SK-N-SH (cell line): ENCODE data around the gene ZNF628.

Experiments
- CTCF ChIP-seq: fragments of 200-600 bp; sonication (generic); IDR thresholded peaks from 2 replicates; pipeline ENCODE4 v1.6.1; 2017; ENCODE audit warnings: antibody characterized with exemption, mild to moderate bottlenecking, moderate library complexity
- ELF1 ChIP-seq: IDR thresholded peaks from 2 replicates; pipeline ENCODE4 v1.4.0; 2012
- FOXJ3 ChIP-seq: sonication (generic); formaldehyde crosslinking; IDR thresholded peaks from 2 replicates; pipeline ENCODE4 v1.5.1; 2020; ENCODE audit warnings: mild to moderate bottlenecking, missing genetic modification reagents
- FOXM1 ChIP-seq: IDR thresholded peaks from 2 replicates; pipeline ENCODE4 v1.4.0; 2012; ENCODE audit warnings: low read depth, mild to moderate bottlenecking
- MEF2A ChIP-seq: IDR thresholded peaks from 2 replicates; pipeline ENCODE4 v1.4.0; 2012; ENCODE audit warnings: low read depth, borderline replicate concordance
- RCOR1 ChIP-seq: fragments of 150-350 bp; IDR thresholded peaks from 2 replicates; pipeline ENCODE4 v1.6.1; 2017; ENCODE audit warnings: antibody characterized with exemption, low read length
- TF ChIP-seq, protein P1 (sequence below): IDR thresholded peaks from 2 replicates; pipeline ENCODE4 v1.6.1; 2012; ENCODE audit warnings: mild to moderate bottlenecking, low read depth, low read length, moderate library complexity
- TF ChIP-seq, protein P2 (sequence below): IDR thresholded peaks from 2 replicates; pipeline ENCODE4 v1.4.0; 2012; ENCODE audit warnings: low read depth, borderline replicate concordance

DNA sequence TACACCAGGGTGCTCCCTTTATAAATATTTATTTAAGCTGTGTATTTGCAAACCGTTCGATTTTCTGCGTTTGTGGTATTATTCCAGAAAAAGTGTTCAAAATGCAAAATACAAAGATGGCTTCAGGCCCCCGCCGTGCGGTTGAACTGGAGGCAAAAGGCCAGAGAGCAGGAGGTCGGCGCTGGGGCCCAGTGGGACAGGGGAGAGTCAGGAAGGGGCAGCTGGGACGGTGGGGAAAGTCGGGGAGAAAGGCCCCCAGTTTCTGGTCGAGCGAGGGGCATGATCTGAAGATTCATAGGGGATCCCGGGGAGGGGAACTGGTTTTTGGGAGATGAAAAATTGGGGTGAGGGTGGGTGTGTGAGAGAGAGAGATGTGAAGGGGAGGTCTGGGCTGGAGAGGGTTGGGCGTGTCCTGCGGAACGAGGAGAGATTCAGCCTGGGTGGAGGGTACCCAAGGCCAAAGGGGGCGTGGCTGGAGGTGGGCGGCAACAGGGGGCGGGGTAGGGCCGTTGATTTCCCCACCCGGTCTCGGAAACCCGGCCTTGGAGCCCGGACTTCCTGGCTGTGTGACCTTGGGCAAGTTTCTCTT, 15.7 kb upstream of the ZNF628 start:
- TF ChIP-seq, protein P1, sequence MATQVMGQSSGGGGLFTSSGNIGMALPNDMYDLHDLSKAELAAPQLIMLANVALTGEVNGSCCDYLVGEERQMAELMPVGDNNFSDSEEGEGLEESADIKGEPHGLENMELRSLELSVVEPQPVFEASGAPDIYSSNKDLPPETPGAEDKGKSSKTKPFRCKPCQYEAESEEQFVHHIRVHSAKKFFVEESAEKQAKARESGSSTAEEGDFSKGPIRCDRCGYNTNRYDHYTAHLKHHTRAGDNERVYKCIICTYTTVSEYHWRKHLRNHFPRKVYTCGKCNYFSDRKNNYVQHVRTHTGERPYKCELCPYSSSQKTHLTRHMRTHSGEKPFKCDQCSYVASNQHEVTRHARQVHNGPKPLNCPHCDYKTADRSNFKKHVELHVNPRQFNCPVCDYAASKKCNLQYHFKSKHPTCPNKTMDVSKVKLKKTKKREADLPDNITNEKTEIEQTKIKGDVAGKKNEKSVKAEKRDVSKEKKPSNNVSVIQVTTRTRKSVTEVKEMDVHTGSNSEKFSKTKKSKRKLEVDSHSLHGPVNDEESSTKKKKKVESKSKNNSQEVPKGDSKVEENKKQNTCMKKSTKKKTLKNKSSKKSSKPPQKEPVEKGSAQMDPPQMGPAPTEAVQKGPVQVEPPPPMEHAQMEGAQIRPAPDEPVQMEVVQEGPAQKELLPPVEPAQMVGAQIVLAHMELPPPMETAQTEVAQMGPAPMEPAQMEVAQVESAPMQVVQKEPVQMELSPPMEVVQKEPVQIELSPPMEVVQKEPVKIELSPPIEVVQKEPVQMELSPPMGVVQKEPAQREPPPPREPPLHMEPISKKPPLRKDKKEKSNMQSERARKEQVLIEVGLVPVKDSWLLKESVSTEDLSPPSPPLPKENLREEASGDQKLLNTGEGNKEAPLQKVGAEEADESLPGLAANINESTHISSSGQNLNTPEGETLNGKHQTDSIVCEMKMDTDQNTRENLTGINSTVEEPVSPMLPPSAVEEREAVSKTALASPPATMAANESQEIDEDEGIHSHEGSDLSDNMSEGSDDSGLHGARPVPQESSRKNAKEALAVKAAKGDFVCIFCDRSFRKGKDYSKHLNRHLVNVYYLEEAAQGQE, result no peak
- TF ChIP-seq, protein P2, sequence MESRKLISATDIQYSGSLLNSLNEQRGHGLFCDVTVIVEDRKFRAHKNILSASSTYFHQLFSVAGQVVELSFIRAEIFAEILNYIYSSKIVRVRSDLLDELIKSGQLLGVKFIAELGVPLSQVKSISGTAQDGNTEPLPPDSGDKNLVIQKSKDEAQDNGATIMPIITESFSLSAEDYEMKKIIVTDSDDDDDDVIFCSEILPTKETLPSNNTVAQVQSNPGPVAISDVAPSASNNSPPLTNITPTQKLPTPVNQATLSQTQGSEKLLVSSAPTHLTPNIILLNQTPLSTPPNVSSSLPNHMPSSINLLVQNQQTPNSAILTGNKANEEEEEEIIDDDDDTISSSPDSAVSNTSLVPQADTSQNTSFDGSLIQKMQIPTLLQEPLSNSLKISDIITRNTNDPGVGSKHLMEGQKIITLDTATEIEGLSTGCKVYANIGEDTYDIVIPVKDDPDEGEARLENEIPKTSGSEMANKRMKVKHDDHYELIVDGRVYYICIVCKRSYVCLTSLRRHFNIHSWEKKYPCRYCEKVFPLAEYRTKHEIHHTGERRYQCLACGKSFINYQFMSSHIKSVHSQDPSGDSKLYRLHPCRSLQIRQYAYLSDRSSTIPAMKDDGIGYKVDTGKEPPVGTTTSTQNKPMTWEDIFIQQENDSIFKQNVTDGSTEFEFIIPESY, result no peak
- TF ChIP-seq FOXJ3 (no peak), MEF2A (no peak), CTCF (no peak), RCOR1 (no peak), ELF1 (no peak), FOXM1 (no peak)
